Epithelial cell of proximal tubule (primary cell): ENCODE measurements around the gene TSPO2. TPM values are rescaled to one million over a fixed set of nuclear protein-coding genes. Genes with fewer than 3 reads are reported as not detected.

Experiments
- DNase-seq: peaks from one replicate; pipeline ENCODE4 v3.0.0-alpha.2; 2011; ENCODE audit warnings: low read depth
- H3K4me3 ChIP-seq: 2 replicates; pipeline ENCODE4 v1.5.1; 2011; ENCODE audit warnings: low read depth, mild to moderate bottlenecking, low read length
- total RNA-seq: library from RNA; depleted of rRNA; stranded (reverse); fragments of >200 nt; gene quantifications from 2 replicates; pipeline ENCODE4 v1.2.3, GENCODE V29; 2015
- TF ChIP-seq, protein P1 (sequence below): conservative IDR thresholded peaks from 2 replicates; pipeline ENCODE4 v1.5.1; 2012; ENCODE audit warnings: low read depth, mild to moderate bottlenecking, low read length

The TSPO2 gene, protein sequence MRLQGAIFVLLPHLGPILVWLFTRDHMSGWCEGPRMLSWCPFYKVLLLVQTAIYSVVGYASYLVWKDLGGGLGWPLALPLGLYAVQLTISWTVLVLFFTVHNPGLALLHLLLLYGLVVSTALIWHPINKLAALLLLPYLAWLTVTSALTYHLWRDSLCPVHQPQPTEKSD
- total RNA-seq: not detected in 2 replicates

DNA sequence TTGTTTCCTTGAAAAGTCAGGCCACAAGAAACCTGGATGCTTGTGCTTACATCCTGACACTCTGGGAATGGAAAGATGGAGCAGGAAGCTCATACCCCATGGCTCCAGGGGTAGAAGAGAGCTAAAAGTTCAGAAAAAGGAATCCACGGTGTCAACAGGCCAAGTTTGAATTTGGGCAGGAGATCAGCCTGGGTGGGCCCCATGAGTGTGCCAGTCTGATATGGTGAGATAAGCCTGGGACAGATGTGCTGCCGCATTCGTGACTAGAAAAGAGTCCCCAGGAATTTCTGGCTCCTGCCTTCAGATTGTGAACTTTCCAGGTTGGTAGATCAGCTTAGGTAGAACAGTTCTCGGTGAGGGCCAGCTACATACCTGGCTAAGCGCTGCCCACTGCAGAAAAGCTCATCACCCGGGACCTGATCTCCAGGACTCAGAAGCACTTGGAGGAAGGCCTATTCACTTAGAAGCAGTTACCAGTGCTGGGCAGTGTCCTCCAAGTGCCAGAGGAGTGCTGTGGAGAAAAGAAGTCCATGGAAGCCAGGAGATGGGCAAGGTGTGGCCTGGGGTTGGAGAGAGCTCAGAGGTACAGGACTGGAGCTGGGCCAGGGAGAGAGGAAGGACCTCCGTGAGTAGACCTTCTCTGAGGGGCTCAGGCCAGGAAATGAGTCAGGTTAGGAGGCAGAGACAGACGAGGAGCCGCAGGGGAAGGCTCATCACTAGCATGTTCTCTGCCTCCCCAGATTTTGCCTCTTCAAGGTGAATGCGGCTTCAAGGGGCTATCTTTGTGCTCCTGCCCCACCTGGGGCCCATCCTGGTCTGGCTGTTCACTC, at the start of gene TSPO2:
Gene TSPO2, plus strand, starts transcription at position 242 of the 830 bp plus-strand sequence. Its CDS starts 519 bp downstream, at position 761.
- no peak for DNase-seq
- TF ChIP-seq, protein P1, sequence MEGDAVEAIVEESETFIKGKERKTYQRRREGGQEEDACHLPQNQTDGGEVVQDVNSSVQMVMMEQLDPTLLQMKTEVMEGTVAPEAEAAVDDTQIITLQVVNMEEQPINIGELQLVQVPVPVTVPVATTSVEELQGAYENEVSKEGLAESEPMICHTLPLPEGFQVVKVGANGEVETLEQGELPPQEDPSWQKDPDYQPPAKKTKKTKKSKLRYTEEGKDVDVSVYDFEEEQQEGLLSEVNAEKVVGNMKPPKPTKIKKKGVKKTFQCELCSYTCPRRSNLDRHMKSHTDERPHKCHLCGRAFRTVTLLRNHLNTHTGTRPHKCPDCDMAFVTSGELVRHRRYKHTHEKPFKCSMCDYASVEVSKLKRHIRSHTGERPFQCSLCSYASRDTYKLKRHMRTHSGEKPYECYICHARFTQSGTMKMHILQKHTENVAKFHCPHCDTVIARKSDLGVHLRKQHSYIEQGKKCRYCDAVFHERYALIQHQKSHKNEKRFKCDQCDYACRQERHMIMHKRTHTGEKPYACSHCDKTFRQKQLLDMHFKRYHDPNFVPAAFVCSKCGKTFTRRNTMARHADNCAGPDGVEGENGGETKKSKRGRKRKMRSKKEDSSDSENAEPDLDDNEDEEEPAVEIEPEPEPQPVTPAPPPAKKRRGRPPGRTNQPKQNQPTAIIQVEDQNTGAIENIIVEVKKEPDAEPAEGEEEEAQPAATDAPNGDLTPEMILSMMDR: no peak
- H3K4me3 ChIP-seq: no peak within 1 kb of the TSS

DNA sequence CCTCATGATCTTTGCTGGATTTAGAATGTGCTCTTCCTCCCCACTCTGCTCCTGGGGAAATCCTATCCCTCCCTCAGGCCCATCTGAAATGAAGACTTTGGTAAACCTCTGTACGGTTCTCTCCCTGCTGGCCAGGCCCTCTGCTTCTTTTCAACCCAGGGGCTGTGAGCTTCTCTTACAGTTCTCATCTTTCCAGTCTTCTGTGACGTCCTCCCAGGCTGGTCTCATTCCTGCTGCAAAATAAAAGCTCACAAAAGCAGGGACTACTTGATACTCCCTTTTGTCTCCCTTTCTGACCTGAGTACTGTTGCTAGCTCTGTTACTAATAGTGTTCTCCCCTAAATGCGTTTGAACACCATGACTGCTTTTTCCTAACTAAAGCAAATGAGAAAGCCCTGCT, 49.5 kb upstream of the TSPO2 start:
- H3K4me3 ChIP-seq: no peak overlapping the region
- no peak for DNase-seq
- TF ChIP-seq, protein P1: no peak

DNA sequence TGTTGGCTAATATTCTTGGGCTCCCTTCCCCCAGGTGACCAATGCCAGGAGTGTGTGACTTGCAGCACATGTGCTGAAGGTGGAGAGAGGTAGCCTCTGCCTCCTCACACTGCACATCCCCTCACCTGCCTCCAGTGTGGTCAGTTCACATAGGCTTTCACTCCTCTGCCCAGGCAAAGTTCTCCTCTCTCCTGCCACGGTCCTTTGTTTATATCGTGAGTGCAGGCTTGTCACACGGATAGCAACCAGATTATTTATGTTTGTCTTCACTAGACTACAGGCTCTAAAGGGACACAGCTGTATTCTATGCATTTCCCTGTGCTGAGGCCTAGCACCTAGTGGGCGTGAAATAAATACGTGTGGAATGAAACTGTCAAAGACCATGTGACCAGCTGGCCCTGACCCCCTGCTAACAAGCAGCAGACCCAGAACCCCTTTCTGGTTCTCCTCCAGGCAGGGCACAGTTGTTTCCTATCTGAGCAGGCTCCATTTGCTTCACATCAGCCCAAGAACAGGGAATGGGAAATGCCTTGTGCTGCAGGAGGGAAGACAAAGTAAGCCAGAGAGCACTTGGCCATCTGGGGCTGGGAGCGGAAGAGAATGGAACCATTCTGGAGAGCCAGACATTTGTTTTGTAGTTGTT, 45.6 kb upstream of the TSPO2 start:
- no peak for DNase-seq

DNA sequence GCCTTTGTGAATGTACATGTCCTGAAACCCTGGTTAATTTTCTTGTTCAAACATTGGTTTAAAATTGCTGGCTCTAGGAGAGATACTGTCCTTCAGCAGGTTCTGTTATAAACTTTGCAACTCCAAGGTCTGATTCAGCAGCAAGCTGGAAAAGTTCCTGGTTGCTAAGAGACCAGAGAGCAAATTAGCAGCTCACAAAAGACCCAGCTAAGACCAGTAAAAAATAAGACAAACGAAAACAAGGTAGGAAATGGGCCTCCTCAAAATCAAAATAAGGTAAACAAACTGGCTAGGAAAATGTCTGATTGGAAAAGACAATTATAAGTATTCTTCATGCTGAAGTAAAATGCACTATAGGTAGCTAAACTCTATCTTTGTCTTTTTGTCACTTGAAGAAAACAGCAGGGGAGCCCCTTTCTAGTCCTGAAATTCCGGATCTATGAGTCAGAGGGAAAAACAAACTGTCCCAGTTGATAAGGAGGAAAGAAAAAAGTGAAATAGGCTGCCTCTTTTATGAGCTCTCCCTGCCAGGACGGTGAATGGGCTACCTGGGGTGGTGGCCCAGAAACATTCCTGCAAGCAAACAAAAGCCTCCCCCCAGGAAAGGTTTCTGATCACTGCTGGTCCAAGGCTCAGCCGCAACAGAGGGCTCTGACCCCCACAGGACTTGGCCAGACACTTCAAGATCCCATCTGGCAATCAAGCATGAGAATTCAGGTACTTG, 44.9 kb upstream of the TSPO2 start:
- DNase-seq: peak; percentile 61
- H3K4me3 ChIP-seq: no peak overlapping the region
- TF ChIP-seq, protein P1: no peak

More for the DNA sequence above, 45.6 kb upstream of the TSPO2 start:
- no peak overlapping the region for H3K4me3 ChIP-seq
- TF ChIP-seq, protein P1: no peak

DNA sequence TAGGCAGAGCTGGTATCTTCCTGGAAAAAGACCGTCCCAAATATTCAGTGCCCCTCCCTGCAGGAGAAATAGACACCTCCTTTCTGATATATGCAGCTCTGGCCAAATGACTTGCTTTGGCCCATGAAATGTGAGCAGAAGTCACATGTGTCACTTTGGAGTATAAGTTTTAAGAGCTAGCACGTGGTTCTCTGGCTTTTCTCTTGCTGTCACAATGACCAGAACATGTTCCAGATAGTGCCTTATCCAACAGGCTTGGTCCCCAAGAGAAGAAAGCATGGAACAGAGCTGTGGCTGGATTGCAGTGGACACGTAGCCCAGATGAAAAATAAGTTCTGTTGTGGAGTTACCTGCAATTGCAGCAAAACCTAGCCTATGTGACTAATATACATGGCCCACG, 43.6 kb upstream of the TSPO2 start:
- no peak overlapping the region for H3K4me3 ChIP-seq
- DNase-seq: no peak
- TF ChIP-seq, protein P1: no peak

DNA sequence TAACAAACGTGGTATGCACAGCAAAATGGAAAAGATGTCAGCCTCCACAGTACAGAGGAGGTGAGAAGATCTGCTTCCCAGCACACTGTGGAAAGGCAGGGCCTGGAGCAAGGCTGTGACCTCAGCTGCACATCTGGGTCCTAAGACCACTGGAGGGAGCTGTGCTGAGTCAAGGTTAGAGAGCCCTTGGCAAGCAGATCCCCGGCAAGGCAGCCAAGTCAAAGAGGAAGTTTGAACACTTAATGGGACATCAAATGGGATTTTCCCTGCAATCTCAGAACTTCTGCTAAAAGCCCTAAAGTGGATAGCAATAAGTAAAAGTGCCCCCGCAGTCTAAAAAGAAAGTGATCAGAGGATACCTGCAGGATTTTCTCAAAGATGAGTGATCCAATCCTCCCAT, 42.7 kb upstream of the TSPO2 start:
- H3K4me3 ChIP-seq: no peak overlapping the region
- DNase-seq: no peak
- TF ChIP-seq, protein P1: peak; percentile 58
